IgD-negative memory B cell (primary cell): Measurements from ENCODE around the gene STARD9. TPM values are rescaled to one million over a fixed set of nuclear protein-coding genes. Genes with fewer than 3 reads are reported as not detected.

ENCODE experiments used
- H3K27ac Mint-ChIP-seq, 3 donors: one replicate each; pipeline ENCODE4 v1.8.0; 2020 to 2022; ENCODE audit warnings: mild to moderate bottlenecking in 3 of 3, mixed read lengths in 3 of 3, moderate library complexity in 1 of 3
- H3K27me3 Mint-ChIP-seq: one replicate; pipeline ENCODE4 v1.8.0; 2021; ENCODE audit warnings: mixed read lengths
- H3K36me3 Mint-ChIP-seq: one replicate; pipeline ENCODE4 v1.8.0; 2020; ENCODE audit warnings: mild to moderate bottlenecking, mixed read lengths
- H3K4me1 Mint-ChIP-seq, 3 donors: one replicate each; pipeline ENCODE4 v1.8.0; 2020 to 2022; ENCODE audit warnings: mixed read lengths in 3 of 3, mild to moderate bottlenecking in 1 of 3
- H3K4me3 Mint-ChIP-seq, 4 donors: one replicate each; pipeline ENCODE4 v1.8.0; 2020 to 2022; ENCODE audit warnings: mild to moderate bottlenecking in 4 of 4, mixed read lengths in 4 of 4, moderate library complexity in 3 of 4
- H3K9me3 Mint-ChIP-seq, 3 donors: one replicate each; pipeline ENCODE4 v1.8.0; 2020 to 2021; ENCODE audit warnings: mixed read lengths in 3 of 3, mild to moderate bottlenecking in 1 of 3
- polyA plus RNA-seq: library from polyadenylated mRNA; unstranded; fragments of 300-500 nt; fragmentation: Illumina TruSeq; gene quantifications from one replicate; pipeline ENCODE4 v1.2.3, GENCODE V29; 2021

STARD9 gene
- polyA plus RNA-seq, 1 donor from 2014 or later: 0.60 TPM

DNA sequence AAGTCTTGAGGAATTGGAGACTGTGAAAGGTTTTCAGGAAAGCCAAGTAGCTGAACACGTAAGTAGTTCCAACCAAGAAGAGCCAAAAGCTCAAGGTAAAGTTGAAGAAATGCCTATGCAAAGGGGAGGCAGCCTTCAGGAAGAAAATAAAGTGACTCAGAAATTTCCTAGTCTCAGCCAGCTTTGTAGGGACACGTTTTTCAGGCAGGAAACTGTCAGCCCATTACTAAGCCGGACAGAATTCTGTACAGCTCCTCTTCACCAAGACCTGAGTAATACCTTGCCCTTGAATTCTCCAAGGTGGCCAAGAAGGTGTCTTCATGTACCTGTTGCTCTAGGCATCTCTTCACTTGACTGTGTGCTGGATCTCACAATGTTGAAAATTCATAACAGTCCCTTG is 112.9 kb downstream of the STARD9 start:
- no peaks in the 10 kb centered on the region for H3K27me3 Mint-ChIP-seq
- no peak overlapping the region for H3K4me3 Mint-ChIP-seq

DNA sequence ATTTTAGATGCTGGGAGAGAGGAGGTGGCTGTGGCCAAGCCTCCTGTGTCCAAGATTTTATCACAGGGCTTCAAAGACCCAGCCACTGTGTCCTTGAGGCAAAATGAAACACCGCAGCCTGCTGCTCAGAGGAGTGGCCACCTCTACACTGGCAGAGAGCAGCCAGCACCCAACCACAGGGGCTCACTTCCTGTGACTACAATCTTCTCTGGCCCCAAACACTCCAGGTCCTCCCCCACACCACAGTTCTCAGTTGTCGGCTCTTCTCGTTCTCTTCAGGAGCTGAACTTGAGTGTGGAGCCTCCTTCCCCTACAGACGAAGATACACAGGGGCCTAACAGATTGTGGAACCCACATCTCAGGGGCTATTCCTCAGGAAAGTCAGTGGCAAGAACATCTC is 115.9 kb downstream of the STARD9 start:
- H3K27ac Mint-ChIP-seq: peak overlapping the region in 1 of 3 donors; percentile 35
- H3K9me3 Mint-ChIP-seq: no peaks in the 10 kb centered on the region
- no peaks in the 10 kb centered on the region for H3K27me3 Mint-ChIP-seq
- peaks cover 6% of the 10 kb centered on the region for H3K36me3 Mint-ChIP-seq
- H3K4me1 Mint-ChIP-seq: peaks cover 0 to 1% (median 0%) of the 10 kb centered on the region in 3 donors
- no peak overlapping the region for H3K4me3 Mint-ChIP-seq

More for the DNA sequence above, 112.9 kb downstream of the STARD9 start:
- H3K4me1 Mint-ChIP-seq: peaks cover 0 to 1% (median 0%) of the 10 kb centered on the region in 3 donors
- no peak overlapping the region for H3K27ac Mint-ChIP-seq
- peaks cover 6% of the 10 kb centered on the region for H3K36me3 Mint-ChIP-seq
- no peaks in the 10 kb centered on the region for H3K9me3 Mint-ChIP-seq

DNA sequence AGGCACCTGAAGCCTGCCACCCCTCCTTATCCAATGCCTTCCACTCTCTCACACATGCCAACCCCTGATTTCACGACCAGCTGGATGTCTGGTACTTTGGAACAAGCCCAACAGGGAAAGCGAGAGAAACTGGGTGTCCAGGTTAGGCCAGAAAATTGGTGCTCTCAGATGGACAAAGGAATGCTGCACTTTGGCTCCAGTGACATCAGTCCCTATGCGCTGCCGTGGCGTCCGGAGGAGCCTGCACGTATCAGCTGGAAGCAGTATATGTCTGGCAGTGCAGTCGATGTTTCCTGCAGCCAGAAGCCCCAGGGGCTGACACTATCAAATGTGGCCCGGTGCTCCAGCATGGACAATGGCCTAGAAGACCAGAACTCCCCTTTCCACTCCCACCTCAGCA is 116.4 kb downstream of the STARD9 start:
- Mint-ChIP-seq H3K27me3 (no peaks in the 10 kb centered on the region), H3K4me3 (no peak overlapping the region), H3K9me3 (no peaks in the 10 kb centered on the region), H3K27ac (no peak overlapping the region), H3K4me1 (peaks cover 0 to 4% (median 0%) of the 10 kb centered on the region in 3 donors), H3K36me3 (peaks cover 9% of the 10 kb centered on the region)

DNA sequence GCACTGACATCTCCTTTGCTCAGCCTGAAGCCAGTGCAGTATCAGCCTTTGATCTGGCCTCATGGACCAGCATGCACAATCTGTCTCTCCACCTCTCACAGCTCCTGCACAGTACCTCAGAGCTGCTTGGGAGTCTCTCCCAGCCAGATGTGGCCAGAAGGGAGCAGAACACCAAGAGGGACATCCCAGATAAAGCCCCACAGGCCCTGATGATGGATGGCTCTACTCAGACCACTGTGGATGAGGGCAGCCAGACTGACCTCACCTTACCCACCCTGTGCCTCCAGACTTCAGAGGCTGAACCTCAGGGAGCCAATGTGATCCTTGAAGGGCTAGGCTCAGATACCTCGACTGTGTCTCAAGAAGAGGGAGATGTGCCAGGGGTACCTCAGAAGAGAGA is 117.1 kb downstream of the STARD9 start:
- H3K9me3 Mint-ChIP-seq: no peaks in the 10 kb centered on the region
- H3K4me1 Mint-ChIP-seq: peaks cover 0 to 4% (median 0%) of the 10 kb centered on the region in 3 donors
- peaks cover 4% of the 10 kb centered on the region for H3K36me3 Mint-ChIP-seq
- no peak overlapping the region for H3K4me3 Mint-ChIP-seq
- no peaks in the 10 kb centered on the region for H3K27me3 Mint-ChIP-seq
- no peak overlapping the region for H3K27ac Mint-ChIP-seq

DNA sequence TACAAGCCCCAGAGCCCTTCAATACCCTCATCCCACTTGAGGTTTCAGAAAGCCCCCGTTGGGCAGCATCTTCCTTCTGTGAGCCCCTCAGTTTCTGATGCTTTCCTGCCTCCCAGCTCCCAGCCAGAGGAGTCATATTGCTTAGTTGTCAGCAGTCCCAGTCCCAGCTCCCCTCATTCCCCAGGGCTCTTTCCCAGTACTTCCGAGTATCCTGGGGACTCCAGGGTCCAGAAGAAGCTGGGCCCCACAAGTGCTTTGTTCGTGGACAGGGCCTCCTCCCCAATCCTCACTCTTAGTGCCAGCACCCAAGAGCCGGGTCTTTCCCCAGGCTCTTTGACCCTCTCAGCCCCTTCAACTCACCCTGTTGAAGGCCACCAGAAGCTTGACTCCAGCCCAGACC is 117.6 kb downstream of the STARD9 start:
- peaks cover 0 to 4% (median 0%) of the 10 kb centered on the region in 3 donors for H3K4me1 Mint-ChIP-seq
- peaks cover 4% of the 10 kb centered on the region for H3K36me3 Mint-ChIP-seq
- no peaks in the 10 kb centered on the region for H3K9me3 Mint-ChIP-seq
- H3K4me3 Mint-ChIP-seq: no peak overlapping the region
- H3K27ac Mint-ChIP-seq: no peak overlapping the region
- no peaks in the 10 kb centered on the region for H3K27me3 Mint-ChIP-seq

DNA sequence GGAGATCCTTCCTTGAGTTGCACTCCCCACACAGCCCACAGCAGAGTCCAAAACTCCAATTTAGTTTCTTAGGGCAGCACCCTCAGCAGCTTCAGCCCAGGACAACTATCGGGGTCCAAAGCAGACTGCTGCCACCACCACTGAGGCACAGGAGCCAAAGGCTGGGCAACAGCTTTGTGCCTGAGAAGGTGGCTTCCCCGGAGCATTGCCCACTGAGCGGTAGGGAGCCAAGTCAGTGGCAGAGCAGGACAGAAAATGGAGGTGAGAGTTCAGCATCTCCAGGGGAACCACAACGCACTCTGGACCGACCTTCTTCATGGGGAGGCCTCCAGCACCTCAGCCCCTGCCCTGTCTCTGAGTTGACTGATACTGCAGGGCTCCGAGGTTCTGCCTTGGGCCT is 118.1 kb downstream of the STARD9 start:
- no peaks in the 10 kb centered on the region for H3K9me3 Mint-ChIP-seq
- no peaks in the 10 kb centered on the region for H3K27me3 Mint-ChIP-seq
- no peak overlapping the region for H3K27ac Mint-ChIP-seq
- H3K4me1 Mint-ChIP-seq: peaks cover 0 to 4% (median 0%) of the 10 kb centered on the region in 3 donors
- peaks cover 6% of the 10 kb centered on the region for H3K36me3 Mint-ChIP-seq
- no peak overlapping the region for H3K4me3 Mint-ChIP-seq

DNA sequence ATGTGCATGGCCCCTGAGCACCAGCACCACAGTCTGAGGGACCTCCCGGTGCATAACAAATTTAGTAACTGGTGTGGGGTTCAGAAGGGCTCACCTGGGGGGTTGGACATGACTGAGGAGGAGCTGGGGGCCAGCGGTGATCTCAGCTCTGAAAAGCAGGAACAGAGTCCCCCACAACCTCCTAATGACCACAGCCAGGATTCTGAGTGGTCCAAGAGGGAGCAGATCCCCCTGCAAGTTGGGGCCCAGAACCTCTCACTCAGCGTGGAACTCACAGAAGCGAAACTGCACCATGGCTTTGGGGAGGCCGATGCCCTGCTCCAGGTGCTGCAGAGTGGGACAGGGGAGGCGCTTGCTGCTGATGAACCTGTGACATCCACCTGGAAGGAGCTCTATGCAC is 118.5 kb downstream of the STARD9 start:
- Mint-ChIP-seq H3K27ac (no peak overlapping the region), H3K27me3 (no peaks in the 10 kb centered on the region), H3K4me3 (no peak overlapping the region), H3K4me1 (peaks cover 0 to 4% (median 0%) of the 10 kb centered on the region in 3 donors), H3K36me3 (peaks cover 6% of the 10 kb centered on the region), H3K9me3 (no peaks in the 10 kb centered on the region)

DNA sequence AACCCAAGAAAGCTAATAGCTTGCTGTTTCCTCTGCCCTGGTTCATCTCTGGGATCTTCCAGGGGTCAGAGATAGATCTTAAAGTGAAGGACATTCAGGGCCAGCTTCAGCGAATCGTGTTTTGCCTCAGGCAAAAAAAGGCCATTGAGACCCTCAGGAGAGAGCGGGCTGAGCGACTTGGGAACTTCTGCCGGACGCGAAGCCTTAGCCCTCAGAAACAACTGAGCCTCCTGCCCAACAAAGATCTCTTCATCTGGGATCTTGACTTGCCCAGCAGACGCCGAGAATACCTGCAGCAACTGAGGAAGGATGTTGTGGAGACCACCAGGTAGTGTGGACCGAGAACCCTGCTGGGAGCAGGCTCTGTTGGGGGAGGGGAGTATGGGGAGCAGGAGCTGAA is 119.0 kb downstream of the STARD9 start:
- H3K27me3 Mint-ChIP-seq: no peaks in the 10 kb centered on the region
- H3K27ac Mint-ChIP-seq: no peak overlapping the region
- peaks cover 8% of the 10 kb centered on the region for H3K36me3 Mint-ChIP-seq
- no peaks in the 10 kb centered on the region for H3K9me3 Mint-ChIP-seq
- peaks cover 0 to 4% (median 0%) of the 10 kb centered on the region in 3 donors for H3K4me1 Mint-ChIP-seq
- H3K4me3 Mint-ChIP-seq: no peak overlapping the region

DNA sequence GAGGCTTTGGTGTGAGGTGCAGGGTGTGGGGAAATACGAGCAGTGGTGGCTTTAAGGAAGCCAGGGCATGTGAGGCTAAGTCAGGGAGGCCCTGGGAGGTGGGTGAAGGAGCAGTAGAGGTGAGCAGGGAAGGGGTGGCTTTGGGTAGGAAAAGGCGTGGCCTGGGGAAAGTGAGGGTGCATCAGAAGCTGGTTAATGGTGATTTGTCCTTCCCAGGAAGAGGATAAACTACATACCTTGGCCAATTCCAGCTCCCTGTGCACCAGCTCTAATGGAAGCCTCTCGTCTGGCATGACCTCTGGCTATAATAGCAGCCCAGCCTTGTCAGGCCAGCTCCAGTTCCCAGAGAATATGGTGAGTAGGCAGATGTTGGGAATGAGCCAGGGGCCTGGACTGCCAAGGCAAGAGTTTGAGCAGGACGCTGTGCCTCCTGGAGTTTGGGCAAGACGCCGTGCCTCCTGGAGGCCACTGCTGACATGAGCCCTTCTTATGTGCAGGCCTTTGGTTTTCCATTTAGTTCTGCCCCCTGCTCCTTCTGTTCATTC is 120.2 kb downstream of the STARD9 start:
- Mint-ChIP-seq H3K27ac (no peak overlapping the region), H3K4me1 (peaks cover 0 to 4% (median 0%) of the 10 kb centered on the region in 3 donors), H3K27me3 (no peaks in the 10 kb centered on the region), H3K36me3 (peaks cover 9% of the 10 kb centered on the region), H3K9me3 (no peaks in the 10 kb centered on the region), H3K4me3 (no peak overlapping the region)

DNA sequence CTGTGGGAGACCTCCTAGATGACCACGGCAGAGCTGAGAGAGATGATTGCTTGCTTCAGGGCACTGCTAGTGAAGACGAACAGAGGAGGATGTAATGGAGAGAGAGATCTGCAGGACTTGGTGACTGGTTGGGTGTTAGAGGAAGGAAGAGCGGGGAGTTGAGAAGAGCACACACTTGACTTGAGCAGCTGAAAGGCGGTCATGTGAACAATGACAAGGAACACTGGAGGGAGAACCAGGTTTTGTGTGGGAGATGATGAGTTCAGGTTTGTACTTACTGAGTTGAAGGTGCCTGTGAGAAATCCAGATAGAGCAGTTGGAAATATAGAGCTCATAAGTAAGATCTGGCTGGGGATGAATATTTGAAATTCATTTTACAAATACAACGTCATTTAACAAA is 121.2 kb downstream of the STARD9 start:
- H3K9me3 Mint-ChIP-seq: no peaks in the 10 kb centered on the region
- H3K4me1 Mint-ChIP-seq: peaks cover 0 to 4% (median 0%) of the 10 kb centered on the region in 3 donors
- no peak overlapping the region for H3K27ac Mint-ChIP-seq
- H3K27me3 Mint-ChIP-seq: no peaks in the 10 kb centered on the region
- peaks cover 17% of the 10 kb centered on the region for H3K36me3 Mint-ChIP-seq
- H3K4me3 Mint-ChIP-seq: no peak overlapping the region

DNA sequence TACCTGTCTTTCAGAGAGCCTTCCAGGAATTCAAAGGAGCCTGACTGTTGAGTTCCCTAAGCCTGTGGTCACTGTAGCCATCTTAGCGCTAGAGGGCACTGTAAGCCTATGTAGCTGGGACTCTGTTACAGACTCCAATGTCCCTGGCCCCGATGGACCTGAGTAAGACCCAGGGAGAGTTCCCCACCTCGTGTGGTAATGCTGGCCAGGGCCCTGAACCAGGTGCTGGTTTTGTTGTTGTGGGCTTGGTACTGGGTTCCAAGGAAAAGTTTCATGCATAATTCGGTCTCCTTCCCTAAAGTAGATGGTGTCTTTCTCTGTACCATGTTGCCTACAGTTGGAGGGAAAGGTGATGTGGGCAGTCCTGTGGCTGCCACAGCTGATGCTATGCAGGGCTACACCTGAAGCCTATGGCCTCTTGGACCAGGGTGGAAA is 129.1 kb downstream of the STARD9 start:
- H3K27me3 Mint-ChIP-seq: no peaks in the 10 kb centered on the region
- peaks cover 14% of the 10 kb centered on the region for H3K36me3 Mint-ChIP-seq
- no peak overlapping the region for H3K27ac Mint-ChIP-seq
- no peak overlapping the region for H3K4me3 Mint-ChIP-seq
- H3K9me3 Mint-ChIP-seq: no peaks in the 10 kb centered on the region
- H3K4me1 Mint-ChIP-seq: no peaks in the 10 kb centered on the region

DNA sequence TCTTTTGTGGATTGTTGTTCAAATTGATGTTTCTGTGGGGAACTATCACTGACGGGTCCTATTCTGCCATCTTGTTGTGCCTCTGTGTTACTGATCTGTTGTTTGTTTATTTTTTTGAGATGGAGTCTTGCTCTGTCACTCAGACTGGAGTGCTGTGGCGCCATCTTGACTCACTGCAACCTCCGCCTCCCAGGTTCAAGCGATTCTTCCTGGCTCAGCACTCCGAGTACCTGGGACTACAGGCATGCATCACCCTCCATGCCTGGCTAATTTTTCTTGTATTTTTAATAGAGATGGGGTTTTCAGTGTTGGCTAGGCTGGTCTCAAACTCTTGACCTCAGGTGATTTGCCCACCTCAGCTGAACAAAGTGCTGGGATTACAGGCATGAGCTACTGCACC is 129.9 kb downstream of the STARD9 start:
- Mint-ChIP-seq H3K27me3 (no peaks in the 10 kb centered on the region), H3K9me3 (no peaks in the 10 kb centered on the region), H3K36me3 (peaks cover 14% of the 10 kb centered on the region), H3K4me1 (no peaks in the 10 kb centered on the region), H3K27ac (no peak overlapping the region), H3K4me3 (no peak overlapping the region)

DNA sequence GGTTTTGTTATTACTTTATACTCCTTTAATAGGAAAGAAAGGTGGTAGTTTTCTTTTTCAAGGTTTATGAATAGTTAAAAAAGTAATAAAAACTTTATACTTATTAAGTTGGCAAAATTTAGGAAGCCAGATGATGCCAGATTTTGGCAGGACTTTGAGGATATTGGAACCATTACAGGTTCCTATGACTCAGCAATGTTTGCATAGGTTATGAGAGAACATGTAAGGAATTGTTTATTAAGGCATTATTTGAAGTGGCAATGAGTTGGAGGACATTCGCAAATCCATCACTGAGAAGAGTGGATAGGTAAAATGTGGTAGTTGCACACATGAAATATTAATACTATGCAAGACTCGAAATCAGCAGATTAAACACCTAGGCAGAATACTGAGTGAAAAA is 131.7 kb downstream of the STARD9 start:
- no peaks in the 10 kb centered on the region for H3K4me1 Mint-ChIP-seq
- no peak overlapping the region for H3K4me3 Mint-ChIP-seq
- H3K9me3 Mint-ChIP-seq: no peaks in the 10 kb centered on the region
- H3K36me3 Mint-ChIP-seq: peaks cover 5% of the 10 kb centered on the region
- H3K27me3 Mint-ChIP-seq: no peaks in the 10 kb centered on the region
- no peak overlapping the region for H3K27ac Mint-ChIP-seq

DNA sequence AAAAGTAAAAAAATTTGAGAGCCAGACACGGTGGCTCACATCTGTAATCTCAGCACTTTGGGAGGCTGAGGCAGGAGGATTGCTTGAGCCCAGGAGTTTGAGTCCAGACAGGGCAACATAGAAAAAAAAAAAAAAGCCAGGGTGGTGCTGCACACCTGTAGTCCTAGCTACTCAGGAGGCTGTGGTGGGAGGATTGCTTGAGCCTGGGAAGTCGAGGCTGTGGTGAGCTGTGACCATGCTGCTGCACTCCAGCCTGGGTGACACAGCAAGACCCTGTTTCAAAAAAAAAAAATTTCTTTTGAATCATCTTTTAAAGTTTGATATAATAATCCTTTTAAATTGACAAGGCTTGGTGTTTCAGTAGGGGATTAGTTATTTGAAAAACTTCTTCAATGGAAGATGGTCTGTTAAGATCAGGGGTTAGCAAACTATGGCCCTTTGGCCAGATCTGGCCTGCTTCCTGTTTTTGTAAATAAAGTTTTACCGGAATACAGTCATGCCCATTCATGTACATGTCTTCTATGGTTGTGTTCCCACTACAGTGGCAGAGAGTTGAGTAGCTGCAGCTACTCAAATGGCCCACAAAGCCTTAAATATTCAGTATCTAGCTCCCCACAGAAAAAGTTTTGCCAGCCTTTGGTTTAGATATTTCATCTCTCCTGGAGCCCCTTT is 132.6 kb downstream of the STARD9 start:
- Mint-ChIP-seq H3K27ac (no peak overlapping the region), H3K9me3 (no peaks in the 10 kb centered on the region), H3K4me3 (no peak overlapping the region), H3K36me3 (peaks cover 3% of the 10 kb centered on the region), H3K4me1 (no peaks in the 10 kb centered on the region), H3K27me3 (no peaks in the 10 kb centered on the region)

DNA sequence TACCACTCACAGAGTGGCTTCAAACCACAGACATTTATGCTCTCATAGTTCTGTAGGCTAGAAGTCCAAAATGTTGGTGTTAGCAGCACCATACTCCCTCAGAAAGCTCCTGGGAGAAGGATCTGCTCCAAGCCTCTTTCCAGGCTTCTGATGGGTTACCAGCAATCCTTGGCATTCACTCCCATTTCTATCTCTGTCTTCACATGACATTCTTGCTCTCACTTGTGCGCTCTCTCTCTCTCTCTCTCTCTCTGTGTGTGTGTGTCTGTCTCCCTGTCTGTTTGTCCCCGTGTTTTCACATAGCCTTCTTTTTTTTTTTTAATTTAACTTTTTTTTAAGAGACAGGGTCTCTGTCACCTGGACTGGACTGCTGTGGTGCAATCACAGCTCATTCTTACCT is 135.3 kb downstream of the STARD9 start:
- Mint-ChIP-seq H3K9me3 (no peaks in the 10 kb centered on the region), H3K36me3 (peaks cover 2% of the 10 kb centered on the region), H3K27me3 (no peaks in the 10 kb centered on the region), H3K4me1 (peaks cover 0 to under 1% (median 0%) of the 10 kb centered on the region in 3 donors), H3K4me3 (no peak overlapping the region), H3K27ac (peak overlapping the region in 1 of 3 donors; percentile 54)

DNA sequence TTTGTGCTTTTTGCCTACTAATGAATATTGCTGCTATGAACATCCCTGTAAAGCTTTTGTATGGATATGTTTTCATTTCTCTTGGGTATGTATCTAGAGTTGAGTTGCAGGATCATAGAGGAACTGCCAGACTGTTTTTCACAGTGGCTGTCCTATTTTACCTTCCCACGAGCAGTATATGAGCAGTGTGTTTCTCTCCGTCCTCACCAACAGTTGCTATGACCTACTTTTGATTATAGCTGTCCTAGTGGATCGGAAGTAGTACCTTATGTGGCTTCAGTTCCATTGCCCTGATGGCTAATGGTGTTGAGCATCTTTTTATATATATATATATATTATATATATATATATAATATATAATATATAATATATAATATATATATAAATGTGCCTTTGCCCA is 136.3 kb downstream of the STARD9 start:
- no peak overlapping the region for H3K27ac Mint-ChIP-seq
- peaks cover 2% of the 10 kb centered on the region for H3K36me3 Mint-ChIP-seq
- H3K9me3 Mint-ChIP-seq: no peaks in the 10 kb centered on the region
- peaks cover 0 to 1% (median 0%) of the 10 kb centered on the region in 3 donors for H3K4me1 Mint-ChIP-seq
- no peak overlapping the region for H3K4me3 Mint-ChIP-seq
- H3K27me3 Mint-ChIP-seq: no peaks in the 10 kb centered on the region
